ENCODE data around the gene GALT. TPM values are rescaled to one million over a fixed set of nuclear protein-coding genes. Genes with fewer than 3 reads are reported as not detected.
A peak's percentile ranks its signal among the peaks of the same experiment; 100 is the strongest.

The GALT gene
- total and polyA plus RNA-seq, 2 experiments from 2014 or later, result 31.5 to 35.1 TPM

GRCh38 chr9:34625186-34625486, 21.3 kb upstream of the GALT start:
- ATAC-seq, result no peak
- peaks cover 96% of the 10 kb centered on the region for H3K27me3 ChIP-seq (ENCODE audit: insufficient read depth)
- H3K27ac ChIP-seq (ENCODE audit: low read depth), result no peak overlapping the region
- H3K4me3 Mint-ChIP-seq, result peak overlapping the region; percentile 12; the same call in 1 of the 3 replicates
- peaks cover 4% of the 10 kb centered on the region; the same call in 1 of the 3 replicates for H3K9me3 Mint-ChIP-seq
- 0 out of 2 replicates have a peak, but pooled peaks cover 4% of the 10 kb centered on the region for H3K9me2 ChIP-seq (ENCODE audit: insufficient read depth)
- no peak overlapping the region for H2AFZ ChIP-seq
- no peak overlapping the region for H3K4me3 ChIP-seq
- peaks cover 13% of the 10 kb centered on the region; the same call in 1 of the 2 replicates for H3K4me1 ChIP-seq (ENCODE audit: insufficient read depth)
- DNase-seq (ENCODE audit: low spot score), result no peak
- H4K20me1 ChIP-seq (replicated peaks; ENCODE audit: insufficient read depth), result no peaks in the 10 kb centered on the region; the same call in 1 of the 2 replicates
- H3F3A ChIP-seq (replicated peaks; ENCODE audit: low read depth), result 0 out of 2 replicates have a peak, but pooled peaks cover 3% of the 10 kb centered on the region
- no peaks in the 10 kb centered on the region for H3K36me3 ChIP-seq (ENCODE audit: insufficient read depth)
- peak overlapping the region; percentile 81 for H3K4me2 ChIP-seq
- no peak for TF ChIP-seq CREB1 (CRISPR knock-in tag; IDR thresholded peaks at IDR 0.05; ENCODE audit: low read depth)
- peaks cover 21% of the 10 kb centered on the region for H3K4me1 Mint-ChIP-seq
- peaks cover 80% of the 10 kb centered on the region for H3K27me3 Mint-ChIP-seq (ENCODE audit: insufficient read depth, low read depth, poor library complexity)
- H3K79me2 ChIP-seq (replicated peaks; ENCODE audit: insufficient read depth), result no peaks in the 10 kb centered on the region
- H3K27ac Mint-ChIP-seq, result no peak overlapping the region
- peaks cover 4% of the 10 kb centered on the region; the same call in 1 of the 3 replicates for H3K36me3 Mint-ChIP-seq (ENCODE audit: low read depth)

- Mint-ChIP-seq H3K4me3 (peak overlapping the region; percentile 78), H3K27me3 (ENCODE audit: insufficient read depth, low read depth, poor library complexity) (peaks cover 77% of the 10 kb centered on the region), H3K36me3 (ENCODE audit: low read depth) (peaks cover 4% of the 10 kb centered on the region; the same call in 1 of the 3 replicates), H3K4me1 (peaks cover 27% of the 10 kb centered on the region), H3K9me3 (peaks cover 4% of the 10 kb centered on the region; the same call in 1 of the 3 replicates), H3K27ac (no peak overlapping the region)
- Histone ChIP-seq H3K27me3 (ENCODE audit: insufficient read depth) (peaks cover 100% of the 10 kb centered on the region), H3K9me2 (ENCODE audit: insufficient read depth) (no peaks in the 10 kb centered on the region), H3F3A (replicated peaks; ENCODE audit: low read depth) (0 out of 2 replicates have a peak, but pooled peaks cover 3% of the 10 kb centered on the region), H3K27ac (ENCODE audit: low read depth) (no peak overlapping the region), H3K4me1 (ENCODE audit: insufficient read depth) (peaks cover 13% of the 10 kb centered on the region; the same call in 1 of the 2 replicates), H3K4me2 (peak overlapping the region; percentile 81), H2AFZ (peak overlapping the region; percentile 81; the same call in 1 of the 2 replicates), H3K36me3 (ENCODE audit: insufficient read depth) (no peaks in the 10 kb centered on the region), H3K79me2 (replicated peaks; ENCODE audit: insufficient read depth) (no peaks in the 10 kb centered on the region), H4K20me1 (replicated peaks; ENCODE audit: insufficient read depth) (no peaks in the 10 kb centered on the region; the same call in 1 of the 2 replicates), H3K4me3 (peak overlapping the region; percentile 54)
- DNase-seq (ENCODE audit: low spot score), result no peak
- ATAC-seq, result no peak
- TF ChIP-seq REST (IDR thresholded peaks at IDR 0.05; ENCODE audit: unreplicated experiment) (no peak), ZNF331 (CRISPR knock-in tag; IDR thresholded peaks at IDR 0.05; ENCODE audit: low read depth) (no peak), ZNF114 (CRISPR knock-in tag; IDR thresholded peaks at IDR 0.05) (no peak), STAT1 (IDR thresholded peaks at IDR 0.05; ENCODE audit: unreplicated experiment) (no peak), JUNB (IDR thresholded peaks at IDR 0.05; ENCODE audit: unreplicated experiment) (no peak), CTCF (conservative IDR thresholded peaks at IDR 0.05; ENCODE audit: low read depth in 2 of 2) (no peak), EZH2 (IDR thresholded peaks at IDR 0.05; ENCODE audit: low read depth, unreplicated experiment) (no peak), POLR2AphosphoS5 (IDR thresholded peaks at IDR 0.05; ENCODE audit: low read depth) (no peak), NANOG (IDR thresholded peaks at IDR 0.05; ENCODE audit: borderline replicate concordance) (no peak)
Measured at GRCh38 chr9:34627716-34628655, 18.5 kb upstream of the GALT start.
